HG03025 (cell line): ENCODE data around the gene NFXL1.
A peak's percentile ranks its signal among the peaks of the same experiment; 100 is the strongest.
"Not testable (repeated sequence)": the region's sequence is repeated elsewhere in the genome, so short reads cannot be mapped to it uniquely, and the experiment has no call there.

Source experiments
- ATAC-seq: cut with Tn5 transposase; IDR thresholded peaks from one replicate; pipeline ENCODE4 v1.9.1; 2021; ENCODE audit warnings: mild to moderate bottlenecking, moderate library complexity; ENCODE audit not compliant: unreplicated experiment, low FRiP score

Gene NFXL1

GRCh38 chr4:47914220-47914925 is at the start of gene NFXL1:
NFXL1 (minus strand) TSS chr4:47914583; CDS start chr4:47914203, 380 bp downstream.
- ATAC-seq, result peak; percentile 97

GRCh38 chr4:47954677-47955076 is 40.3 kb upstream of the NFXL1 start:
- ATAC-seq, result no peak

GRCh38 chr4:47954245-47954644 is 39.9 kb upstream of the NFXL1 start:
- no peak for ATAC-seq

GRCh38 chr4:47945930-47946726 is 31.7 kb upstream of the NFXL1 start:
- ATAC-seq, result no peak

GRCh38 chr4:47942081-47942819 is 27.9 kb upstream of the NFXL1 start:
- no peak for ATAC-seq

GRCh38 chr4:47939456-47939855 is 25.1 kb upstream of the NFXL1 start:
- no peak for ATAC-seq

- no peak for ATAC-seq
Observed at GRCh38 chr4:47936336-47936735, 22.0 kb upstream of the NFXL1 start.

GRCh38 chr4:47933840-47934239 is 19.5 kb upstream of the NFXL1 start:
- peak; percentile 62 for ATAC-seq

GRCh38 chr4:47930971-47931804 is 16.8 kb upstream of the NFXL1 start:
- no peak for ATAC-seq

- ATAC-seq, result no peak
Observed at GRCh38 chr4:47929682-47930201, 15.4 kb upstream of the NFXL1 start.

- ATAC-seq, result peak; percentile 90
Observed at GRCh38 chr4:47926667-47927258, 12.4 kb upstream of the NFXL1 start.

GRCh38 chr4:47923261-47923608 is 8.9 kb upstream of the NFXL1 start:
- not testable (repeated sequence) for ATAC-seq

- ATAC-seq, result not testable (repeated sequence)
Observed at GRCh38 chr4:47922436-47923260, 8.3 kb upstream of the NFXL1 start.

GRCh38 chr4:47917163-47917562 is 2.8 kb upstream of the NFXL1 start:
- ATAC-seq, result not testable (repeated sequence)

- no peak for ATAC-seq
Observed at GRCh38 chr4:47915378-47915777, 995 bp upstream of the NFXL1 start.

- peak; percentile 23 for ATAC-seq
Observed at GRCh38 chr4:47914926-47915237, 499 bp upstream of the NFXL1 start.

GRCh38 chr4:47913861-47914219 is 543 bp downstream of the NFXL1 start:
- ATAC-seq, result peak; percentile 34

GRCh38 chr4:47913330-47913729 is 1.1 kb downstream of the NFXL1 start:
- no peak for ATAC-seq

- ATAC-seq, result no peak
Observed at GRCh38 chr4:47907089-47907646, 7.2 kb downstream of the NFXL1 start.
